ENCODE measurements around the gene COL4A4. TPM values are rescaled to one million over a fixed set of nuclear protein-coding genes. Genes with fewer than 3 reads are reported as not detected.

COL4A4 gene
- total RNA-seq, 1 donor from 2014 or later: 2.5 TPM

DNA sequence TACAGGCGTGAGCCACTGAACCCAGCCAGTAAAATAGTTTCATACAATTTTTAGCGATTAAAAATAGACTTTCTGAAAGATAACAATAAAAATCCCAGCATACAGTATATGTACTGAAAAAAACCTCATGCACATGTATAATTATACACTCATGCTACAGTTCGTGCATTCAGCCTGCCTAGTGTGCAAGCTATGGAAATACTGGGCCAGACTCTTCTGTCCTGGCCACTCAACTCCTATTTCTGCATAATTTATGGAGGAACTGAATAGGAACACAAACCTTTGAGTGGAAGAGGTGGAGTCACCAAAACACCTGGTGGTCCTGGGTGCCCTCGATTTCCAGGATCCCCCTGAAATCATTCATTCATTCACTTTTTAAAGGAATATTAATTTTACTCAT is 64.7 kb downstream of the COL4A4 start:
- no peak for TF ChIP-seq POLR2A (IDR thresholded peaks at IDR 0.05)
- no peak for TF ChIP-seq POLR2AphosphoS5 (IDR thresholded peaks at IDR 0.05; ENCODE audit: insufficient read depth in 1 of 2, low read depth in 1 of 2)
- TF ChIP-seq, protein P1, sequence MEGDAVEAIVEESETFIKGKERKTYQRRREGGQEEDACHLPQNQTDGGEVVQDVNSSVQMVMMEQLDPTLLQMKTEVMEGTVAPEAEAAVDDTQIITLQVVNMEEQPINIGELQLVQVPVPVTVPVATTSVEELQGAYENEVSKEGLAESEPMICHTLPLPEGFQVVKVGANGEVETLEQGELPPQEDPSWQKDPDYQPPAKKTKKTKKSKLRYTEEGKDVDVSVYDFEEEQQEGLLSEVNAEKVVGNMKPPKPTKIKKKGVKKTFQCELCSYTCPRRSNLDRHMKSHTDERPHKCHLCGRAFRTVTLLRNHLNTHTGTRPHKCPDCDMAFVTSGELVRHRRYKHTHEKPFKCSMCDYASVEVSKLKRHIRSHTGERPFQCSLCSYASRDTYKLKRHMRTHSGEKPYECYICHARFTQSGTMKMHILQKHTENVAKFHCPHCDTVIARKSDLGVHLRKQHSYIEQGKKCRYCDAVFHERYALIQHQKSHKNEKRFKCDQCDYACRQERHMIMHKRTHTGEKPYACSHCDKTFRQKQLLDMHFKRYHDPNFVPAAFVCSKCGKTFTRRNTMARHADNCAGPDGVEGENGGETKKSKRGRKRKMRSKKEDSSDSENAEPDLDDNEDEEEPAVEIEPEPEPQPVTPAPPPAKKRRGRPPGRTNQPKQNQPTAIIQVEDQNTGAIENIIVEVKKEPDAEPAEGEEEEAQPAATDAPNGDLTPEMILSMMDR (IDR thresholded peaks at IDR 0.05): no peak
- Histone ChIP-seq H3K27me3 (no peaks in the 10 kb centered on the region), H3K9me3 (no peaks in the 10 kb centered on the region), H3K27ac (no peak overlapping the region), H3K4me1 (no peaks in the 10 kb centered on the region), H3K36me3 (no peaks in the 10 kb centered on the region), H3K4me3 (no peak overlapping the region)
- DNase-seq (ENCODE audit: extremely low spot score in 2 of 2): no peak
- intact Hi-C loops (cut with DNase I): no loop called here

DNA sequence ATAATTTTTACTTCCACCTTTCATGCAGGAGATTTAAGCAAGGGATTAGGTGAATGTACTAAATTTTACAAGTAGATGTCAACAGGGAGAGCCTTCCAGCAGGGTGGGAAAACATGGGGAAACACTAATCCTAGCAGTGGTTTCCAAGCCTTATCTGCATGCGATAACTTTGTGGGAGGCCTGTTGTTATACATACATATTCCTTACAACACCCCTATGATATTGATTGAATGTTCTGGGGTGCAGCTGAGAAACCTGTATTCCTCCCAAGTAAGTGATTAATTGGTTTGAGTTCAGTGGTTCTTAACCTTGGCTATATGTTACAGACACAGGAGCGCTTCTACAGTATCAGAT is 65.9 kb downstream of the COL4A4 start:
- H3K27ac ChIP-seq: no peak overlapping the region
- intact Hi-C loops (cut with DNase I): no loop called here
- no peaks in the 10 kb centered on the region for H3K27me3 ChIP-seq
- no peaks in the 10 kb centered on the region for H3K36me3 ChIP-seq
- H3K4me3 ChIP-seq: no peak overlapping the region
- no peaks in the 10 kb centered on the region for H3K9me3 ChIP-seq
- no peak for DNase-seq (ENCODE audit: extremely low spot score in 2 of 2)
- H3K4me1 ChIP-seq: no peaks in the 10 kb centered on the region
- no peak for TF ChIP-seq POLR2A (IDR thresholded peaks at IDR 0.05)
- TF ChIP-seq, protein P1 (IDR thresholded peaks at IDR 0.05): no peak
- TF ChIP-seq POLR2AphosphoS5 (IDR thresholded peaks at IDR 0.05; ENCODE audit: insufficient read depth in 1 of 2, low read depth in 1 of 2): no peak

DNA sequence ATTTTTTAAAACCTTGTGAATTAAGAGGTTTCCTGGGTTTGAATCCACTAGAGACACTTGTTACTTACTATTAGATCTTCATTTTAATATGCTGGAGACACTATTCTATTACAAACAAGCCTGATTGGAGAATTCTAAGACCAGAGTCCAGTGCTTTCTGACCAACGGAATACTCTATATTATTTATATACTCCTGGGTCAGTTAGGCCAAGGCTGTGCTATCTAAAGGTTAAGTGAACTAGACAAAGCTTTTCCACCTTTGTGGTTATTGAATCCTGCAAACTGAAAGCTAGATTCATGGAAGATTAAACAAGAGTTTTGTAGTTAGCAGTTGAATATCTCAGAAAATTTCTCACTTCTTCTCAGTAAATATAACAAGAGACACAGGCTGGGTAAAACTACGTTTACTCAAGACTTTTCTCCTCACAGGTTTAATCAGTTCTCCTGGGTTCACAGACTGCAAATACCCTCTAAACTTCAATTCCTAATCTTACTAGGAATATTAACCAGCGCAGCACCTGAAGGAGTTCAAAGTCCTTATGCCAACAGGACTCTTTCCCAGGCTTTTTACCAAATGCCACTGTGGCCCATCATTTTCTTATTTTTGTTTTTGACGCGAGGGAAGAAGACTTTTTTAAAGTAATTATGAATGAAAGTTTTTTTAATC is 66.4 kb downstream of the COL4A4 start:
- TF ChIP-seq, protein P1 (IDR thresholded peaks at IDR 0.05): no peak
- no peak for TF ChIP-seq POLR2AphosphoS5 (IDR thresholded peaks at IDR 0.05; ENCODE audit: insufficient read depth in 1 of 2, low read depth in 1 of 2)
- no peak for TF ChIP-seq POLR2A (IDR thresholded peaks at IDR 0.05)
- Histone ChIP-seq H3K4me3 (no peak overlapping the region), H3K4me1 (no peaks in the 10 kb centered on the region), H3K9me3 (no peaks in the 10 kb centered on the region), H3K27me3 (no peaks in the 10 kb centered on the region), H3K27ac (no peak overlapping the region), H3K36me3 (no peaks in the 10 kb centered on the region)
- intact Hi-C loops (cut with DNase I): no loop called here
- DNase-seq (ENCODE audit: extremely low spot score in 2 of 2): no peak

DNA sequence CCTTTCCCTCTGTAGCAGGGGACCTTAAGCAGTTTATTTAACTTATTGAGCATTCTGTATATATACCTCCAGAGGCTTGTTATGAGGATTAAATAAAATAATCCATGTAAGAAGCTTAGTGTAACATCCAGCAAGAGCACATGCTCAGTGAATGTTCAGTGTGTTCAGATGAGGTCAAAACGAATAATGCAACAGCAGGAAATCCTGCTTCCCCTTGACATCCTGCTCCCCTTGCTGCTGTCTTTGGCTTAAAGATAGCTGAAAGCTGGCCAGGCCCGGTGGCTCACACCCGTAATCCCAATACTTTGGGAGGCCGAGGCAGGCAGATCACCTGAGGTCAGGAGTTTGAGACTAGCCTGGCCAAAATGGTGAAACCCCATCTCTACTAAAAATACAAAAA is 68.7 kb downstream of the COL4A4 start:
- Histone ChIP-seq H3K27me3 (no peaks in the 10 kb centered on the region), H3K4me3 (no peak overlapping the region), H3K36me3 (no peaks in the 10 kb centered on the region), H3K27ac (no peak overlapping the region), H3K9me3 (no peaks in the 10 kb centered on the region), H3K4me1 (no peaks in the 10 kb centered on the region)
- no peak for DNase-seq (ENCODE audit: extremely low spot score in 2 of 2)
- TF ChIP-seq, protein P1 (IDR thresholded peaks at IDR 0.05): no peak
- TF ChIP-seq POLR2A (IDR thresholded peaks at IDR 0.05) (no peak), POLR2AphosphoS5 (IDR thresholded peaks at IDR 0.05; ENCODE audit: insufficient read depth in 1 of 2, low read depth in 1 of 2) (no peak)
- intact Hi-C loops (cut with DNase I): no loop called here

- Histone ChIP-seq H3K9me3 (no peaks in the 10 kb centered on the region), H3K36me3 (no peaks in the 10 kb centered on the region), H3K27ac (no peak overlapping the region), H3K4me1 (no peaks in the 10 kb centered on the region), H3K4me3 (no peak overlapping the region), H3K27me3 (no peaks in the 10 kb centered on the region)
- intact Hi-C loops (cut with DNase I): no loop called here
- TF ChIP-seq POLR2AphosphoS5 (IDR thresholded peaks at IDR 0.05; ENCODE audit: insufficient read depth in 1 of 2, low read depth in 1 of 2): no peak
- TF ChIP-seq, protein P1 (IDR thresholded peaks at IDR 0.05): no peak
- no peak for TF ChIP-seq POLR2A (IDR thresholded peaks at IDR 0.05)
- no peak for DNase-seq (ENCODE audit: extremely low spot score in 2 of 2)
These were observed 81.7 kb downstream of the COL4A4 start for GRCh38 chr2:227082286-227082685.

All from vagina (tissue), 2 donors.